Adrenal gland (tissue), 5 donors: ENCODE results near the gene CARD9.

Experiments used
- POLR2A ChIP-seq, 2 donors: fragments of 450-650 bp; IDR thresholded peaks; one replicate each; pipeline ENCODE4 v1.6.1; 2017; ENCODE audit warnings: antibody characterized with exemption in 2 of 2, mild to moderate bottlenecking in 2 of 2, moderate library complexity in 1 of 2
- TF ChIP-seq, protein P1 (sequence below), 6 experiments: fragments of 450-650 bp in 4 of 6; fragments of 200-600 bp in 2 of 6; sonication (generic) in 1 of 6; IDR thresholded peaks; 1 replicate in 5 of 6; 2 replicates in 1 of 6; pipeline versions ENCODE4 v1.5.1 to v1.8.0; 2016 to 2021; ENCODE audit warnings: antibody characterized with exemption in 6 of 6, mild to moderate bottlenecking in 2 of 6, moderate library complexity in 1 of 6
- donor health status: DM: no; HTN: no; CAD: no.

- TF ChIP-seq, protein P1, sequence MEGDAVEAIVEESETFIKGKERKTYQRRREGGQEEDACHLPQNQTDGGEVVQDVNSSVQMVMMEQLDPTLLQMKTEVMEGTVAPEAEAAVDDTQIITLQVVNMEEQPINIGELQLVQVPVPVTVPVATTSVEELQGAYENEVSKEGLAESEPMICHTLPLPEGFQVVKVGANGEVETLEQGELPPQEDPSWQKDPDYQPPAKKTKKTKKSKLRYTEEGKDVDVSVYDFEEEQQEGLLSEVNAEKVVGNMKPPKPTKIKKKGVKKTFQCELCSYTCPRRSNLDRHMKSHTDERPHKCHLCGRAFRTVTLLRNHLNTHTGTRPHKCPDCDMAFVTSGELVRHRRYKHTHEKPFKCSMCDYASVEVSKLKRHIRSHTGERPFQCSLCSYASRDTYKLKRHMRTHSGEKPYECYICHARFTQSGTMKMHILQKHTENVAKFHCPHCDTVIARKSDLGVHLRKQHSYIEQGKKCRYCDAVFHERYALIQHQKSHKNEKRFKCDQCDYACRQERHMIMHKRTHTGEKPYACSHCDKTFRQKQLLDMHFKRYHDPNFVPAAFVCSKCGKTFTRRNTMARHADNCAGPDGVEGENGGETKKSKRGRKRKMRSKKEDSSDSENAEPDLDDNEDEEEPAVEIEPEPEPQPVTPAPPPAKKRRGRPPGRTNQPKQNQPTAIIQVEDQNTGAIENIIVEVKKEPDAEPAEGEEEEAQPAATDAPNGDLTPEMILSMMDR (IDR thresholded peaks at IDR 0.05): no peak
- no peak for TF ChIP-seq POLR2A (IDR thresholded peaks at IDR 0.05)
Observed at GRCh38 chr9:136331030-136331429, 42.4 kb downstream of the CARD9 start.
